ENCODE measurements around the gene TTC31. TPM values are rescaled to one million over a fixed set of nuclear protein-coding genes. Genes with fewer than 3 reads are reported as not detected.

The TTC31 gene
- total and polyA plus RNA-seq, 7 donors: 5.4 to 13.2 (median 9.4) TPM

GRCh38 chr2:74505448-74506246 lies 22.8 kb downstream of the TTC31 start:
- no peak overlapping the region for H3K4me3 ChIP-seq
- H3K4me1 ChIP-seq: peaks cover 13% of the 10 kb centered on the region
- no peak for DNase-seq
- H3K36me3 ChIP-seq (ENCODE audit: insufficient read depth in 1 of 2, low read depth in 1 of 2): peaks cover 0 to 22% of the 10 kb centered on the region in 2 donors
- intact Hi-C loops (cut with DNase I): no loop called here
- 94 to 96% (median 95%) methylated on average over 14 of the region's 14 CpGs for WGBS, 3 donors
- TF ChIP-seq, protein P1, sequence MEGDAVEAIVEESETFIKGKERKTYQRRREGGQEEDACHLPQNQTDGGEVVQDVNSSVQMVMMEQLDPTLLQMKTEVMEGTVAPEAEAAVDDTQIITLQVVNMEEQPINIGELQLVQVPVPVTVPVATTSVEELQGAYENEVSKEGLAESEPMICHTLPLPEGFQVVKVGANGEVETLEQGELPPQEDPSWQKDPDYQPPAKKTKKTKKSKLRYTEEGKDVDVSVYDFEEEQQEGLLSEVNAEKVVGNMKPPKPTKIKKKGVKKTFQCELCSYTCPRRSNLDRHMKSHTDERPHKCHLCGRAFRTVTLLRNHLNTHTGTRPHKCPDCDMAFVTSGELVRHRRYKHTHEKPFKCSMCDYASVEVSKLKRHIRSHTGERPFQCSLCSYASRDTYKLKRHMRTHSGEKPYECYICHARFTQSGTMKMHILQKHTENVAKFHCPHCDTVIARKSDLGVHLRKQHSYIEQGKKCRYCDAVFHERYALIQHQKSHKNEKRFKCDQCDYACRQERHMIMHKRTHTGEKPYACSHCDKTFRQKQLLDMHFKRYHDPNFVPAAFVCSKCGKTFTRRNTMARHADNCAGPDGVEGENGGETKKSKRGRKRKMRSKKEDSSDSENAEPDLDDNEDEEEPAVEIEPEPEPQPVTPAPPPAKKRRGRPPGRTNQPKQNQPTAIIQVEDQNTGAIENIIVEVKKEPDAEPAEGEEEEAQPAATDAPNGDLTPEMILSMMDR (IDR thresholded peaks at IDR 0.05): no peak
- H3K9me3 ChIP-seq: no peaks in the 10 kb centered on the region
- peaks cover 0 to 64% (median 10%) of the 10 kb centered on the region in 3 donors for H3K27me3 ChIP-seq (ENCODE audit: insufficient read depth in 3 of 3, low read length in 2 of 3)
- no peak for ATAC-seq
- no peak overlapping the region for H3K27ac ChIP-seq

DNA sequence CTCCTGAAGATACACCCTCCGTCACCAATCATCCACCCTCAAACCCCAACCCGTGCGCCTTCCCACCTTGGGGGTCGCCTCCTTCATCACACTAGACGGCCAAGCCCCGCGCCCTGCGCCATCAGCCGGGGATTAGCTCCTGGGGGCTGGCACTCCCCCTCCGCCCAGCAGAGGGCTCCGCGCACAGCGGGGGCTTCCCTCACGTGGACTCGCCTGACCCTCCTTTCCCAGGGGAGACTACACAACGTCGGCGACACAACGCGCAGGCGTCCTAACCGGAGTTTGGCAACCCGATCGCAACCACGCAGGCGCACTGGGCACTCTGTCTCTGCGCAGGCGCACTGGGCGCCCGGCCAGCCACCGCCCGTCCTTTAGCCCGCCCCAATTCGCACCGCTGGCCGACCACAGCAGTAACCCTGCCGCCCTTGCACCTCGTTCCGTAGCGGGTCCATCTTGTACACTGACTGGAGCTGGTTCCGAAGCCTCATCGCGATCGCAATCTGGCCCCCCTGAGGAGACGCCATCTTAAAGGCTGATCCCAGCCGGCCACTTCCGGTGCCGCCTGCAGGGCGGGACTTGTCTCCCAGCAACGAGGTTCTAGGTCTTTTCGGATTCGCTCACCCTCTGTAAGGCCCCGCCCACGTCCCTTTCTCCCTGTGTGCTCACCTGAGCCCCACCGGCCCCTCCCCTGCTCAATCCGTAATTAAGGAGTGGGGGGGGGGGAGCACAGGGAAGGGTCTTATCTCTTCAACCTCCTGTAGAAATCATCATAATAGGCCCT lies 24.5 kb downstream of the TTC31 start, which contains the start of gene PCGF1:
TSS of gene PCGF1 (minus strand) at position 551 of the 781 bp plus-strand sequence. CDS start at position 524, 27 bp downstream.
- WGBS, 3 donors: 0 to 1% (median 1%) methylated on average over 54 to 56 of the region's 56 CpGs
- Histone ChIP-seq H3K9me3 (no peaks in the 10 kb centered on the region), H3K36me3 (ENCODE audit: insufficient read depth in 1 of 2, low read depth in 1 of 2) (peaks cover 0 to 22% of the 10 kb centered on the region in 2 donors), H3K4me1 (peaks cover 13% of the 10 kb centered on the region), H3K27ac (peak within 1 kb of the TSS; percentile 100), H3K27me3 (ENCODE audit: insufficient read depth in 3 of 3, low read length in 2 of 3) (peaks cover 0 to 68% (median 8%) of the 10 kb centered on the region in 3 donors), H3K4me3 (peak within 1 kb of the TSS; percentile 96)
- intact Hi-C loops (cut with DNase I): no loop called here
- DNase-seq (peak; percentile 99 to 100), ATAC-seq (peak; percentile 98 to 99 (median 98))
- TF ChIP-seq, protein P1 (IDR thresholded peaks at IDR 0.05): peak; percentile 31

- Histone ChIP-seq H3K4me1 (peaks cover 13% of the 10 kb centered on the region), H3K27me3 (ENCODE audit: insufficient read depth in 3 of 3, low read length in 2 of 3) (peaks cover 0 to 68% (median 10%) of the 10 kb centered on the region in 3 donors), H3K27ac (peak overlapping the region; percentile 100), H3K4me3 (peak overlapping the region; percentile 96), H3K36me3 (ENCODE audit: insufficient read depth in 1 of 2, low read depth in 1 of 2) (peaks cover 0 to 22% of the 10 kb centered on the region in 2 donors), H3K9me3 (no peaks in the 10 kb centered on the region)
- TF ChIP-seq, protein P1 (IDR thresholded peaks at IDR 0.05): no peak
- DNase-seq (no peak), ATAC-seq (peak in 1 of 4 donors; percentile 14)
- WGBS, 3 donors: 16 to 20% (median 18%) methylated on average over 38 of the region's 38 CpGs
- intact Hi-C loops (cut with DNase I): loop anchor here (2.0 kb wide), 1 partner anchor 21 kb away; the partner anchor contains the start of genes AUP1 (in 2 of the 2) and HTRA2 (in 2 of the 2)
These were observed 25.1 kb downstream of the TTC31 start for GRCh38 chr2:74507926-74508520.

DNA sequence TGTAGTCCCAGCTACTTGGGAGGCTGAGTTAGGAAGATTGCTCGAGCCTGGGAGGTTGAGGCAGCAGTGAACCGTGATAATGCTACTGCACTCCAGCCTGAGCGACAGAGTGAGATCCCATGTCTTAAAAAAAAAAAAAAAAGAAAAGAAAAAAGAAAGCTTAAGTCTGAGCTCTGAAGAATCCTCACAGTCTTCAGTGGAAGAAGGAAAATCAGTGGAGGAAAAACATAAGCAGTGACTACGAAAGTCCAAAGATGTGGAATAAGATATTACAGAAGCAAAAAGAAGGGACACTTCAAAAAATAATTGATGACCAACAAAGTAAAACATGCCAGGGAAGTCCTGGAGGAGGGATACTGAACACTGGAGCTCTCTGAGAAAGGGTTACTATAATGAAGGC lies 27.4 kb downstream of the TTC31 start:
- DNase-seq (no peak), ATAC-seq (no peak)
- intact Hi-C loops (cut with DNase I): no loop called here
- H3K36me3 ChIP-seq (ENCODE audit: insufficient read depth in 1 of 2, low read depth in 1 of 2): peaks cover 0 to 13% of the 10 kb centered on the region in 2 donors
- H3K4me3 ChIP-seq: no peak overlapping the region
- peaks cover 0 to 70% (median 29%) of the 10 kb centered on the region in 3 donors for H3K27me3 ChIP-seq (ENCODE audit: insufficient read depth in 3 of 3, low read length in 2 of 3)
- H3K27ac ChIP-seq: no peak overlapping the region
- TF ChIP-seq, protein P1 (IDR thresholded peaks at IDR 0.05): no peak
- no peaks in the 10 kb centered on the region for H3K9me3 ChIP-seq
- H3K4me1 ChIP-seq: peaks cover 18% of the 10 kb centered on the region
- 79 to 82% (median 80%) methylated on average over 4 of the region's 4 CpGs for WGBS, 3 donors
